Measurements from ENCODE around the gene ADK. TPM values are rescaled to one million over a fixed set of nuclear protein-coding genes. Genes with fewer than 3 reads are reported as not detected.

The ADK gene
- total and polyA plus RNA-seq, 4 donors = 12.6 to 21.1 (median 16.1) TPM

- 81 to 91% methylated on average over 1 of the region's 1 CpG for WGBS, 2 donors
Observed at GRCh38 chr10:74417397-74417796, 266.4 kb downstream of the ADK start.

GRCh38 chr10:74418285-74418872 is 267.4 kb downstream of the ADK start:
- WGBS, 2 donors = 36 to 39% methylated on average over 4 of the region's 4 CpGs
- ATAC-seq (ENCODE audit: low FRiP score) = no peak
- intact Hi-C loops (cut with DNase I) = no loop called here

More at GRCh38 chr10:74417397-74417796, 266.4 kb downstream of the ADK start:
- H3K36me3 ChIP-seq (ENCODE audit: control insufficient read depth in 1 of 2, insufficient read depth in 2 of 2, low read length in 1 of 2) = no peaks in the 10 kb centered on the region
- H3K4me1 ChIP-seq (ENCODE audit: control insufficient read depth in 1 of 2, insufficient read depth in 2 of 2, low read length in 2 of 2) = no peaks in the 10 kb centered on the region
- no peak for ATAC-seq (ENCODE audit: low FRiP score)
- no peak overlapping the region for H3K4me3 ChIP-seq (ENCODE audit: low read length in 2 of 2)
- intact Hi-C loops (cut with DNase I) = no loop called here
- no peaks in the 10 kb centered on the region for H3K9me3 ChIP-seq (ENCODE audit: control insufficient read depth, low read length)
- no peak overlapping the region for H3K27ac ChIP-seq (ENCODE audit: low read depth in 1 of 2, low read length in 2 of 2)
- no peak for DNase-seq
- H3K27me3 ChIP-seq (ENCODE audit: control insufficient read depth in 1 of 2, insufficient read depth in 2 of 2, low read length in 1 of 2) = no peaks in the 10 kb centered on the region

DNA sequence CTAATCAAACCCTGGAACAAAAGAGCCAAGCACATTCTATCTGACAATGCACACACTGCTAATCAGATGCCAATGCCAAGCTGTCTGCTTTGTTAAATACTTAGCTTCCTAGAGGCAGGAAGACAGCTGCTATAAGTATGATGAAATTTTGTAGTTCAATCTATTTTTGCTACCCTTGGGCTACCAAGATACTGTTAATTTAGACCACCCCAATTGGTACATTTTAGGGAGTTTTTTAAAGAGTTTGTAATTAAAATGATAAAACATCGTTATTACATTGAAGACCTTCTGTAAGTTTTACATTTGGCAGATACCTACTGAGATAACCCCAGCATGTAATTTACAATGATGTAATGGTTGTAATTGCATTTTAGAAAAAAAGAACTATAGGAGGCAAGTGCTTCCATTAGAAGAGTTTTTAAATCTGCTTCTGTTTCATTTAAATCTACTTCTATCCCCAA is 268.5 kb downstream of the ADK start:
- no peak overlapping the region for H3K27ac ChIP-seq (ENCODE audit: low read depth in 1 of 2, low read length in 2 of 2)

More at GRCh38 chr10:74418285-74418872, 267.4 kb downstream of the ADK start:
- no peaks in the 10 kb centered on the region for H3K36me3 ChIP-seq (ENCODE audit: control insufficient read depth in 1 of 2, insufficient read depth in 2 of 2, low read length in 1 of 2)
- no peak for DNase-seq
- no peaks in the 10 kb centered on the region for H3K4me1 ChIP-seq (ENCODE audit: control insufficient read depth in 1 of 2, insufficient read depth in 2 of 2, low read length in 2 of 2)
- no peaks in the 10 kb centered on the region for H3K9me3 ChIP-seq (ENCODE audit: control insufficient read depth, low read length)
- H3K4me3 ChIP-seq (ENCODE audit: low read length in 2 of 2) = no peak overlapping the region
- no peaks in the 10 kb centered on the region for H3K27me3 ChIP-seq (ENCODE audit: control insufficient read depth in 1 of 2, insufficient read depth in 2 of 2, low read length in 1 of 2)
- H3K27ac ChIP-seq (ENCODE audit: low read depth in 1 of 2, low read length in 2 of 2) = no peak overlapping the region

DNA sequence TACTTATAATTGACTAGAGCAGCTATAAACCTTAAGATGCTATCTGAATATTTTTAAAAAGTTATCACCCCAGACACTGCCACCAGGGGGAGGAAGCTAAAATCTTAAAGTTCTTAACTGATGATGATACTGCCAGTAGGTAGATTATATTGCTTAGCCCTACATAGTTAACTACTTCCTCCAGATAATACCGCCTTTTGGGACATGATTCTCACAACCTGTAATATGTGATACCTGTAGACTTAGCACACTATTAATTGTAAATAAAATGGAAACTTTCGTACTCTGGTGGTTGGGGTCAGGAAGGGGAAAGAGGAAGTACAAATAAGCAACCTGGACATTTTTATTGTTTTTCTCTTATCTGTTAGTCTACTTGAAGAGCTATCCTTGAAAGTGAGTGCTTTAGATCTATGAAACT is 268.9 kb downstream of the ADK start:
- no peak for DNase-seq
- H3K4me3 ChIP-seq (ENCODE audit: low read length in 2 of 2) = no peak overlapping the region
- intact Hi-C loops (cut with DNase I) = no loop called here
- H3K4me1 ChIP-seq (ENCODE audit: control insufficient read depth in 1 of 2, insufficient read depth in 2 of 2, low read length in 2 of 2) = no peaks in the 10 kb centered on the region
- ATAC-seq (ENCODE audit: low FRiP score) = no peak
- 99% methylated on average over 2 of the region's 2 CpGs for WGBS, 2 donors
- H3K36me3 ChIP-seq (ENCODE audit: control insufficient read depth in 1 of 2, insufficient read depth in 2 of 2, low read length in 1 of 2) = no peaks in the 10 kb centered on the region
- no peak overlapping the region for H3K27ac ChIP-seq (ENCODE audit: low read depth in 1 of 2, low read length in 2 of 2)
- H3K9me3 ChIP-seq (ENCODE audit: control insufficient read depth, low read length) = no peaks in the 10 kb centered on the region
- H3K27me3 ChIP-seq (ENCODE audit: control insufficient read depth in 1 of 2, insufficient read depth in 2 of 2, low read length in 1 of 2) = no peaks in the 10 kb centered on the region

More for the DNA sequence above, 268.5 kb downstream of the ADK start:
- no peaks in the 10 kb centered on the region for H3K36me3 ChIP-seq (ENCODE audit: control insufficient read depth in 1 of 2, insufficient read depth in 2 of 2, low read length in 1 of 2)
- no peak for DNase-seq
- H3K4me3 ChIP-seq (ENCODE audit: low read length in 2 of 2) = no peak overlapping the region
- no peaks in the 10 kb centered on the region for H3K27me3 ChIP-seq (ENCODE audit: control insufficient read depth in 1 of 2, insufficient read depth in 2 of 2, low read length in 1 of 2)
- no peak for ATAC-seq (ENCODE audit: low FRiP score)
- intact Hi-C loops (cut with DNase I) = no loop called here
- WGBS, 2 donors = 85 to 91% methylated on average over 1 of the region's 1 CpG
- no peaks in the 10 kb centered on the region for H3K4me1 ChIP-seq (ENCODE audit: control insufficient read depth in 1 of 2, insufficient read depth in 2 of 2, low read length in 2 of 2)
- no peaks in the 10 kb centered on the region for H3K9me3 ChIP-seq (ENCODE audit: control insufficient read depth, low read length)

DNA sequence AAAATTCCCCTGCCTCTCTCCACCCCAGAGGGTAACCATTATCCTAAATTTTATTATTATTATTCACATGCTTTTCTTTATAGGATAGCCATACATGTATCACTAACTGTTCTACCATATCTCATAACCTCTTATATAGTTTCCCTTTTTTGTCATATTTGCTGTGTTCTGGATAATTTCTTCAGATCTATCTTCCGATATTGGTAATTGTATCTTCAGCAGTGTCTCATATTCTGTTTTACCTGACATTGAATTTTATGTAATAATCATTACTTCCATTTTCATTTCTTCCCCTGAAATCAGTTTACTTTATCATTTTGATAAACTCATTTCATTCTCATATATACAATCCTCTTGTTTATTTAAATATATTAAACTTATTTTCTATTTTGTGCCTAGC is 273.5 kb downstream of the ADK start:
- H3K27me3 ChIP-seq (ENCODE audit: control insufficient read depth in 1 of 2, insufficient read depth in 2 of 2, low read length in 1 of 2) = no peaks in the 10 kb centered on the region
- H3K4me3 ChIP-seq (ENCODE audit: low read length in 2 of 2) = no peak overlapping the region
- H3K27ac ChIP-seq (ENCODE audit: low read depth in 1 of 2, low read length in 2 of 2) = no peak overlapping the region
- H3K9me3 ChIP-seq (ENCODE audit: control insufficient read depth, low read length) = no peaks in the 10 kb centered on the region
- no peaks in the 10 kb centered on the region for H3K36me3 ChIP-seq (ENCODE audit: control insufficient read depth in 1 of 2, insufficient read depth in 2 of 2, low read length in 1 of 2)
- intact Hi-C loops (cut with DNase I) = no loop called here
- DNase-seq = no peak
- WGBS, 2 donors = 98 to 100% methylated on average over 1 of the region's 1 CpG
- no peaks in the 10 kb centered on the region for H3K4me1 ChIP-seq (ENCODE audit: control insufficient read depth in 1 of 2, insufficient read depth in 2 of 2, low read length in 2 of 2)
- ATAC-seq (ENCODE audit: low FRiP score) = no peak

DNA sequence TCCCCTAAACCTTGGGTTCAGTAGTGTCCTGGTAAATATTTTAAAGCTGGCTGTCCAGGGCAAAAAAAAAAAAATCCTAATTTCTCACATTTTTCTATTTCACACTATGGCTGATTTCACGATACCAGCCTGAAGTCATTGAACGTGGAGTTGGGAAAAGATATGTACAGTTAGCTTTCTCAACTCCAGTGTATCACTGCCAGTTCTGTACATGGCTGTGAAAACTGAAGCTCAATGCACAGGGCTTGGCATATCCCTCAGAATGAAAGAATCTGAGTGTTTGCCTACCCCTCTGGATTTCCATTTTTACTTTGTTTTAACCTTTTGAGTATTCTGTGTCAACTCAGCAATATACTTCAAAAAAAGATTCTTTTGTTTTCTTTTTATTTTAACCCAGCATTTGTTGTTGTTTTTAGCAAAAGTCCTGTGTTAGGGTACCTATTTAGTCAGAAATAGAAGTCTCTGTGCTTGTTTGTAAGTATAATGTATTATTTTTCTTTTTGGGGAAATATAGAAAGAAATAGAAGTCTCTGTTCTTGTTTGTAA is 274.5 kb downstream of the ADK start:
- ATAC-seq (ENCODE audit: low FRiP score) (no peak), DNase-seq (no peak)
- Histone ChIP-seq H3K4me3 (ENCODE audit: low read length in 2 of 2) (no peak overlapping the region), H3K4me1 (ENCODE audit: control insufficient read depth in 1 of 2, insufficient read depth in 2 of 2, low read length in 2 of 2) (no peaks in the 10 kb centered on the region), H3K27me3 (ENCODE audit: control insufficient read depth in 1 of 2, insufficient read depth in 2 of 2, low read length in 1 of 2) (no peaks in the 10 kb centered on the region), H3K9me3 (ENCODE audit: control insufficient read depth, low read length) (no peaks in the 10 kb centered on the region), H3K27ac (ENCODE audit: low read depth in 1 of 2, low read length in 2 of 2) (no peak overlapping the region), H3K36me3 (ENCODE audit: control insufficient read depth in 1 of 2, insufficient read depth in 2 of 2, low read length in 1 of 2) (no peaks in the 10 kb centered on the region)
- 91 to 95% methylated on average over 2 of the region's 2 CpGs for WGBS, 2 donors
- intact Hi-C loops (cut with DNase I) = no loop called here

- H3K4me3 ChIP-seq (ENCODE audit: low read length in 2 of 2) = no peak overlapping the region
- H3K27ac ChIP-seq (ENCODE audit: low read depth in 1 of 2, low read length in 2 of 2) = no peak overlapping the region
- no peaks in the 10 kb centered on the region for H3K9me3 ChIP-seq (ENCODE audit: control insufficient read depth, low read length)
- WGBS, 2 donors = 94 to 96% methylated on average over 4 of the region's 4 CpGs
- no peaks in the 10 kb centered on the region for H3K4me1 ChIP-seq (ENCODE audit: control insufficient read depth in 1 of 2, insufficient read depth in 2 of 2, low read length in 2 of 2)
- no peaks in the 10 kb centered on the region for H3K36me3 ChIP-seq (ENCODE audit: control insufficient read depth in 1 of 2, insufficient read depth in 2 of 2, low read length in 1 of 2)
- DNase-seq (no peak), ATAC-seq (ENCODE audit: low FRiP score) (no peak)
- no peaks in the 10 kb centered on the region for H3K27me3 ChIP-seq (ENCODE audit: control insufficient read depth in 1 of 2, insufficient read depth in 2 of 2, low read length in 1 of 2)
- intact Hi-C loops (cut with DNase I) = no loop called here
Observed at GRCh38 chr10:74431816-74432215, 280.8 kb downstream of the ADK start.

GRCh38 chr10:74432841-74433594 is 282.0 kb downstream of the ADK start:
- intact Hi-C loops (cut with DNase I) = no loop called here
- ATAC-seq (ENCODE audit: low FRiP score) (no peak), DNase-seq (no peak)
- Histone ChIP-seq H3K9me3 (ENCODE audit: control insufficient read depth, low read length) (no peaks in the 10 kb centered on the region), H3K4me1 (ENCODE audit: control insufficient read depth in 1 of 2, insufficient read depth in 2 of 2, low read length in 2 of 2) (no peaks in the 10 kb centered on the region), H3K36me3 (ENCODE audit: control insufficient read depth in 1 of 2, insufficient read depth in 2 of 2, low read length in 1 of 2) (no peaks in the 10 kb centered on the region), H3K27ac (ENCODE audit: low read depth in 1 of 2, low read length in 2 of 2) (no peak overlapping the region), H3K27me3 (ENCODE audit: control insufficient read depth in 1 of 2, insufficient read depth in 2 of 2, low read length in 1 of 2) (no peaks in the 10 kb centered on the region), H3K4me3 (ENCODE audit: low read length in 2 of 2) (no peak overlapping the region)
- 48 to 55% methylated on average over 1 of the region's 1 CpG for WGBS, 2 donors

GRCh38 chr10:74433595-74433956 is 282.6 kb downstream of the ADK start:
- Histone ChIP-seq H3K9me3 (ENCODE audit: control insufficient read depth, low read length) (no peaks in the 10 kb centered on the region), H3K36me3 (ENCODE audit: control insufficient read depth in 1 of 2, insufficient read depth in 2 of 2, low read length in 1 of 2) (no peaks in the 10 kb centered on the region), H3K4me1 (ENCODE audit: control insufficient read depth in 1 of 2, insufficient read depth in 2 of 2, low read length in 2 of 2) (no peaks in the 10 kb centered on the region), H3K27me3 (ENCODE audit: control insufficient read depth in 1 of 2, insufficient read depth in 2 of 2, low read length in 1 of 2) (no peaks in the 10 kb centered on the region), H3K4me3 (ENCODE audit: low read length in 2 of 2) (no peak overlapping the region), H3K27ac (ENCODE audit: low read depth in 1 of 2, low read length in 2 of 2) (no peak overlapping the region)
- WGBS, 2 donors = 77% methylated on average over 1 of the region's 1 CpG
- intact Hi-C loops (cut with DNase I) = no loop called here
- DNase-seq (no peak), ATAC-seq (ENCODE audit: low FRiP score) (no peak)

Data from aorta (tissue), 5 donors.